Right lobe of liver (tissue), 4 donors: ENCODE data around the gene SHISA9.

Experiments
- CTCF ChIP-seq, 4 donors: fragments of 200-600 bp in 3 of 4; fragments of 450-650 bp in 1 of 4; IDR thresholded peaks; one replicate each; pipeline versions ENCODE4 v1.5.1 to v1.8.0; 2016 to 2022; ENCODE audit warnings: antibody characterized with exemption in 4 of 4, mild to moderate bottlenecking in 2 of 4
- POLR2A ChIP-seq: fragments of 450-650 bp; IDR thresholded peaks from one replicate; pipeline ENCODE4 v1.6.1; 2017; ENCODE audit warnings: antibody characterized with exemption, mild to moderate bottlenecking
- donor health status: DM: no; HTN: no; CAD: no.
- donor health status: DM: no; HTN: no; CAD: no.
- donor health status: DM: no; HTN: yes; CAD: no.

GRCh38 chr16:13042291-13042685 is 140.9 kb downstream of the SHISA9 start:
- TF ChIP-seq CTCF (IDR thresholded peaks at IDR 0.05) (no peak), POLR2A (no peak)
